Panc1 (cell line): Measurements from ENCODE around the gene GATAD2B.

Source experiments
- POLR2AphosphoS5 ChIP-seq: IDR thresholded peaks from 2 replicates; pipeline ENCODE4 v1.6.1; 2012; ENCODE audit warnings: mild to moderate bottlenecking, low read depth, low read length, moderate library complexity
- SIN3A ChIP-seq: IDR thresholded peaks from 2 replicates; pipeline ENCODE4 v1.6.1; 2012; ENCODE audit warnings: low read depth, mild to moderate bottlenecking, low read length, moderate library complexity, borderline replicate concordance; ENCODE audit not compliant: insufficient read depth
- TF ChIP-seq, protein P1 (sequence below): fragments of 450-650 bp; IDR thresholded peaks from 2 replicates; pipeline ENCODE4 v1.5.1; 2017; ENCODE audit warnings: mild to moderate bottlenecking
- TF ChIP-seq, protein P2 (sequence below), 2 experiments: IDR thresholded peaks; 2 replicates each; pipeline ENCODE4 v1.6.1; 2011 to 2012; ENCODE audit warnings: low read depth in 2 of 2, control low read depth in 1 of 2, low read length in 1 of 2, mild to moderate bottlenecking in 1 of 2, moderate library complexity in 1 of 2; ENCODE audit not compliant: insufficient read depth in 1 of 2

GRCh38 chr1:153769221-153769620 is 153.6 kb downstream of the GATAD2B start:
- TF ChIP-seq, protein P1, sequence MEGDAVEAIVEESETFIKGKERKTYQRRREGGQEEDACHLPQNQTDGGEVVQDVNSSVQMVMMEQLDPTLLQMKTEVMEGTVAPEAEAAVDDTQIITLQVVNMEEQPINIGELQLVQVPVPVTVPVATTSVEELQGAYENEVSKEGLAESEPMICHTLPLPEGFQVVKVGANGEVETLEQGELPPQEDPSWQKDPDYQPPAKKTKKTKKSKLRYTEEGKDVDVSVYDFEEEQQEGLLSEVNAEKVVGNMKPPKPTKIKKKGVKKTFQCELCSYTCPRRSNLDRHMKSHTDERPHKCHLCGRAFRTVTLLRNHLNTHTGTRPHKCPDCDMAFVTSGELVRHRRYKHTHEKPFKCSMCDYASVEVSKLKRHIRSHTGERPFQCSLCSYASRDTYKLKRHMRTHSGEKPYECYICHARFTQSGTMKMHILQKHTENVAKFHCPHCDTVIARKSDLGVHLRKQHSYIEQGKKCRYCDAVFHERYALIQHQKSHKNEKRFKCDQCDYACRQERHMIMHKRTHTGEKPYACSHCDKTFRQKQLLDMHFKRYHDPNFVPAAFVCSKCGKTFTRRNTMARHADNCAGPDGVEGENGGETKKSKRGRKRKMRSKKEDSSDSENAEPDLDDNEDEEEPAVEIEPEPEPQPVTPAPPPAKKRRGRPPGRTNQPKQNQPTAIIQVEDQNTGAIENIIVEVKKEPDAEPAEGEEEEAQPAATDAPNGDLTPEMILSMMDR = no peak
- TF ChIP-seq POLR2AphosphoS5 (no peak), SIN3A (no peak)
- TF ChIP-seq, protein P2, sequence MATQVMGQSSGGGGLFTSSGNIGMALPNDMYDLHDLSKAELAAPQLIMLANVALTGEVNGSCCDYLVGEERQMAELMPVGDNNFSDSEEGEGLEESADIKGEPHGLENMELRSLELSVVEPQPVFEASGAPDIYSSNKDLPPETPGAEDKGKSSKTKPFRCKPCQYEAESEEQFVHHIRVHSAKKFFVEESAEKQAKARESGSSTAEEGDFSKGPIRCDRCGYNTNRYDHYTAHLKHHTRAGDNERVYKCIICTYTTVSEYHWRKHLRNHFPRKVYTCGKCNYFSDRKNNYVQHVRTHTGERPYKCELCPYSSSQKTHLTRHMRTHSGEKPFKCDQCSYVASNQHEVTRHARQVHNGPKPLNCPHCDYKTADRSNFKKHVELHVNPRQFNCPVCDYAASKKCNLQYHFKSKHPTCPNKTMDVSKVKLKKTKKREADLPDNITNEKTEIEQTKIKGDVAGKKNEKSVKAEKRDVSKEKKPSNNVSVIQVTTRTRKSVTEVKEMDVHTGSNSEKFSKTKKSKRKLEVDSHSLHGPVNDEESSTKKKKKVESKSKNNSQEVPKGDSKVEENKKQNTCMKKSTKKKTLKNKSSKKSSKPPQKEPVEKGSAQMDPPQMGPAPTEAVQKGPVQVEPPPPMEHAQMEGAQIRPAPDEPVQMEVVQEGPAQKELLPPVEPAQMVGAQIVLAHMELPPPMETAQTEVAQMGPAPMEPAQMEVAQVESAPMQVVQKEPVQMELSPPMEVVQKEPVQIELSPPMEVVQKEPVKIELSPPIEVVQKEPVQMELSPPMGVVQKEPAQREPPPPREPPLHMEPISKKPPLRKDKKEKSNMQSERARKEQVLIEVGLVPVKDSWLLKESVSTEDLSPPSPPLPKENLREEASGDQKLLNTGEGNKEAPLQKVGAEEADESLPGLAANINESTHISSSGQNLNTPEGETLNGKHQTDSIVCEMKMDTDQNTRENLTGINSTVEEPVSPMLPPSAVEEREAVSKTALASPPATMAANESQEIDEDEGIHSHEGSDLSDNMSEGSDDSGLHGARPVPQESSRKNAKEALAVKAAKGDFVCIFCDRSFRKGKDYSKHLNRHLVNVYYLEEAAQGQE (IDR thresholded peaks at IDR 0.05; ENCODE audit: insufficient read depth in 1 of 2, low read depth in 2 of 2, low read length in 1 of 2) = no peak
